GM21786 (cell line): ENCODE results near the gene COL4A6.

ENCODE experiments used
- ATAC-seq: cut with Tn5 transposase; IDR thresholded peaks from one replicate; pipeline ENCODE4 v1.9.1; 2021; ENCODE audit not compliant: unreplicated experiment

The COL4A6 gene

GRCh38 chrX:108219949-108220601 lies 218.1 kb downstream of the COL4A6 start:
- no peak for ATAC-seq

GRCh38 chrX:108217876-108218275 lies 220.3 kb downstream of the COL4A6 start:
- no peak for ATAC-seq

GRCh38 chrX:108216919-108217571 lies 221.2 kb downstream of the COL4A6 start:
- ATAC-seq = no peak

GRCh38 chrX:108216405-108216804 lies 221.8 kb downstream of the COL4A6 start:
- ATAC-seq = no peak

GRCh38 chrX:108211301-108211700 lies 226.9 kb downstream of the COL4A6 start:
- no peak for ATAC-seq

GRCh38 chrX:108209006-108209554 lies 229.1 kb downstream of the COL4A6 start:
- ATAC-seq = no peak

- ATAC-seq = no peak
Measured at GRCh38 chrX:108203540-108203939, 234.7 kb downstream of the COL4A6 start.

- ATAC-seq = no peak
Measured at GRCh38 chrX:108199691-108200090, 238.5 kb downstream of the COL4A6 start.

- no peak for ATAC-seq
Measured at GRCh38 chrX:108199041-108199440, 239.2 kb downstream of the COL4A6 start.

- no peak for ATAC-seq
Measured at GRCh38 chrX:108198420-108198819, 239.8 kb downstream of the COL4A6 start.

- ATAC-seq = no peak
Measured at GRCh38 chrX:108186811-108187210, 251.4 kb downstream of the COL4A6 start.

GRCh38 chrX:108178143-108178498 lies 260.1 kb downstream of the COL4A6 start:
- no peak for ATAC-seq

GRCh38 chrX:108177351-108178142 lies 260.7 kb downstream of the COL4A6 start:
- no peak for ATAC-seq

GRCh38 chrX:108173874-108174273 lies 264.3 kb downstream of the COL4A6 start:
- ATAC-seq = no peak

GRCh38 chrX:108171671-108172070 lies 266.6 kb downstream of the COL4A6 start:
- no peak for ATAC-seq

- ATAC-seq = no peak
Measured at GRCh38 chrX:108169768-108170167, 268.5 kb downstream of the COL4A6 start.

- ATAC-seq = no peak
Measured at GRCh38 chrX:108168961-108169740, 269.1 kb downstream of the COL4A6 start.

- ATAC-seq = no peak
Measured at GRCh38 chrX:108167211-108167872, 270.9 kb downstream of the COL4A6 start.

- ATAC-seq = no peak
Measured at GRCh38 chrX:108165383-108166111, 272.7 kb downstream of the COL4A6 start.
